Stimulated activated CD4-positive, alpha-beta T cell treated with anti-CD3 and anti-CD28 coated beads, Interleukin-1b, Interleukin-23, amount 100 ng/mL, for 24 hours (primary cell): ENCODE data around the gene NCK1.

Source experiments
- DNase-seq, 4 experiments: peaks; one replicate each; pipeline ENCODE4 v3.0.0-alpha.2; 2020; ENCODE audit warnings: low read depth in 4 of 4, low spot score in 1 of 4

NCK1 gene

GRCh38 chr3:136861890-136862616 is at the start of gene NCK1:
Gene NCK1 (plus strand): TSS chr3:136862208. CDS start chr3:136928002, 65,794 bp downstream.
- DNase-seq, result peak; percentile 93 to 97 (median 96)

GRCh38 chr3:136817448-136817847 is 44.6 kb upstream of the NCK1 start:
- no peak for DNase-seq

GRCh38 chr3:136818191-136818768 is 43.7 kb upstream of the NCK1 start:
- peak in 1 of 4 experiments; percentile 37 for DNase-seq

GRCh38 chr3:136818769-136819391 is 43.1 kb upstream of the NCK1 start, which contains the start of gene SLC35G2:
Gene SLC35G2 (plus strand): TSS chr3:136819126. CDS start chr3:136854461, 35,335 bp downstream.
- no peak for DNase-seq

GRCh38 chr3:136819392-136819730 is 42.6 kb upstream of the NCK1 start:
- DNase-seq, result no peak

- DNase-seq, result no peak
Observed at GRCh38 chr3:136819731-136820679, 42.0 kb upstream of the NCK1 start.

GRCh38 chr3:136831461-136831860 is 30.5 kb upstream of the NCK1 start:
- no peak for DNase-seq

GRCh38 chr3:136835089-136835812 is 26.8 kb upstream of the NCK1 start:
- no peak for DNase-seq

GRCh38 chr3:136835813-136836510 is 26.0 kb upstream of the NCK1 start:
- no peak for DNase-seq

GRCh38 chr3:136836511-136837156 is 25.4 kb upstream of the NCK1 start:
- no peak for DNase-seq

GRCh38 chr3:136838641-136839555 is 23.1 kb upstream of the NCK1 start:
- no peak for DNase-seq

- DNase-seq, result no peak
Observed at GRCh38 chr3:136839556-136839931, 22.5 kb upstream of the NCK1 start.

- no peak for DNase-seq
Observed at GRCh38 chr3:136840252-136840651, 21.8 kb upstream of the NCK1 start.

GRCh38 chr3:136842294-136842693 is 19.7 kb upstream of the NCK1 start:
- DNase-seq, result no peak

GRCh38 chr3:136844724-136845123 is 17.3 kb upstream of the NCK1 start:
- DNase-seq, result no peak

- DNase-seq, result no peak
Observed at GRCh38 chr3:136852180-136852579, 9.8 kb upstream of the NCK1 start.

GRCh38 chr3:136856665-136857064 is 5.3 kb upstream of the NCK1 start:
- DNase-seq, result no peak

GRCh38 chr3:136858381-136858780 is 3.6 kb upstream of the NCK1 start:
- no peak for DNase-seq

- DNase-seq, result no peak
Observed at GRCh38 chr3:136860541-136860940, 1.5 kb upstream of the NCK1 start.
